Measurements from ENCODE around the gene XPC.

XPC gene

GRCh38 chr3:14174483-14174882 is 3.9 kb downstream of the XPC start:
- H3K4me3 ChIP-seq (ENCODE audit: low read depth, low read length): no peak overlapping the region

GRCh38 chr3:14172496-14172895 is 5.9 kb downstream of the XPC start:
- no peak overlapping the region for H3K4me3 ChIP-seq (ENCODE audit: low read depth, low read length)

DNA sequence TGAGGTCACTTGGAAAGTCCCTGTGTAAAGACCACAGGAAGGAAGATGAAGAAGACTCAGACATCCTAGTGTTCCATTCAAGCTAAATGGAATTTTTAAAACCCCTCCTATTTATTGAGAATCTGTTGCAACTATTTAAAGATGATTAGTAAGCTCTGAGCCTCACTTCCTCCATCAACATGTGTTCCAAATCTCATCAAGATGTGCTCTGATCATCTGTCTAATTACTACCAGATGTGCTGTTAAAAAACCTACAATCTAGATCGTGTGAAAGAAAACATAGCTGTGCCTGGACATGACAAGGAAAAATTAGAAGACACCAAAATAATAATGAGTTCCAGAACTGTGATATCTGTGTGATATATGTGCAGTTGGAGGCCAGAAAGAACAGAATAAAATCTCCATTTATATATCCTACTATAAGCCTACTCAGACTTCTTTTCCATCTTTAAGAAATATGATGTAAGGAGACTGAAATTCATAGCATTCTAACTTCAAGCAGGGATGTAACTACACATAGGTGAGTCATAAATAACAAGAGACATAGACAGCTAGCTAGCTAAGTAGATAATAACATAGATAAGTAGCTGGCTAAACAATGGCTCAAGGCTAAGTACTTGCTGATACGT is 7.8 kb downstream of the XPC start:
- no peak overlapping the region for H3K4me3 ChIP-seq (ENCODE audit: low read depth, low read length)

DNA sequence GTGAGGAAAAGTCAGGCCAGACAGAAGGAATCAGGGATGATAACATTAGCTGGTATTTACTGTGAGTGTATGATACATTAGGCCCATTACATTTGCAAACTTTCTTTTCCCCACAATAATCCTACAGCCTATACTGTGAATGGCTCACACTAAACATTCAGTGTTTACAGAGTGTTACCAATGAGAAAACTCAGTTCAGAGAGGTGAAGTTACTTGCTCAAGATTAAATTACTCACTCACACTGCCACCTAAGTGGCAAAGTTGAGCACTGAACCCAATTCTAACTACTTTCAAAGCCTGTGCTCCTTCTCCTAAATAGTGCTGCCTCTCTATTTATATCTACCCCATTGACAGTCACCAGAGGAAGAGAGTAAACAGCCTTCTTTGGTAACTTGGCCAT is 8.5 kb downstream of the XPC start:
- no peak overlapping the region for H3K4me3 ChIP-seq (ENCODE audit: low read depth, low read length)

DNA sequence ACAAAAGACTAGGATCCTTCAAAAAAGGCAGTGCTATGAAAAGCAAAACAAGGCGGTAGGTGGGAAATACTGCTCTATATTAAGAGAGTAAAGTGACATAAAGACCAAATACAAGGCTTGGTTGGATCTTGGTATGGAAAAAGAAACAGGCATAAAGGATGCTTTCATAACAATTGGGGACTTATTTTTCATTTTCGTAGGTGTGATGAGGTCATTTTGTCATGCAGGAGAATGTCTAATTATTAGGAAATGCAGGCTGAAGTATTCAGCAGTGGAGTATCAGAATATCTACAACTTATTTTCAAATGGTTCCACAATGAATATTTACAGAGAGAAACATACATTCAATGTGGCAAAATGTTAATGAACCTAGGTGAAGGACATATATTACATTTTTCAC is 9.0 kb downstream of the XPC start:
- no peak overlapping the region for H3K4me3 ChIP-seq (ENCODE audit: low read depth, low read length)

- no peak overlapping the region for H3K4me3 ChIP-seq (ENCODE audit: low read depth, low read length)
Measured at GRCh38 chr3:14166877-14167603, 11.4 kb downstream of the XPC start.

- H3K4me3 ChIP-seq (ENCODE audit: low read depth, low read length): no peak overlapping the region
Measured at GRCh38 chr3:14162178-14162577, 16.2 kb downstream of the XPC start.

- no peak overlapping the region for H3K4me3 ChIP-seq (ENCODE audit: low read depth, low read length)
Measured at GRCh38 chr3:14161282-14161681, 17.1 kb downstream of the XPC start.

DNA sequence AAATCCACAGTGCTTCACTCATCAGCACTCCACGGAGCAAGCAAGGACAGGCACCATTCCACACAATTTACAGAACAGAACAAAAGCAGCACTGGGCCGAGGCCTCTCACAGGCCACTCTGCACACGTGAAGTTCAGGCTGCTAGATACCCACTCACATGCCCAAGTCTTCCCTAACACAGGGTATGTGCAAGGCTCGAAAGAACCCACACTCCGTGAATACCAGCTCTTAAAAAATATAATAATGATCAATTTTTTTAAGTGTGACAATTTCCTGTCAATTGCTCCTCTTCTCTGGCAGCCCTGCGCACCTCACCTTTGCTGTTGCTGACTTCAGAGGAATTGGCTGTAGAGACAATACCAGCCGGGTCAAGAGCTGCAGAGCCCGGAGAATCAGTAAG is 19.0 kb downstream of the XPC start:
- H3K4me3 ChIP-seq (ENCODE audit: low read depth, low read length): no peak overlapping the region

DNA sequence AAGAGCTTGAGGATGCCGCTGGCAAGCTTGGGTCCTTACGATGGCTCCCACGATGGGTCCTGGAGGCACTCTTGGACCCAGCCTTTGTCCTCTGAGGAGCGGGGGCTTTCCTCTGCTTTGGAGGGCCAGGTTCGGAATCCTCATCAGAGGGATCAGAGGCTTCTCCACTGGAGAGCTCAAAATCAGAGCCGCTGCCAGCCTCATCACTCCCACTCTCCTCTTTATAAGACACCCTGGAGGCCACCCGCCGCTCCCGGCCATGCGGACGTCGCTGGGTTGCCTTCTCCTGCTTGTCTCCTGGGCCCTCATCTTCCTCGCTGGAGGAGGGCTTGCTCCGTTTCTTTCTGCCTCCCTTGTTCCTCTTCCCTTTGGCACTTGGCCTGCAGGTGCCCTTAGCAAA is 20.0 kb downstream of the XPC start:
- no peak overlapping the region for H3K4me3 ChIP-seq (ENCODE audit: low read depth, low read length)

DNA sequence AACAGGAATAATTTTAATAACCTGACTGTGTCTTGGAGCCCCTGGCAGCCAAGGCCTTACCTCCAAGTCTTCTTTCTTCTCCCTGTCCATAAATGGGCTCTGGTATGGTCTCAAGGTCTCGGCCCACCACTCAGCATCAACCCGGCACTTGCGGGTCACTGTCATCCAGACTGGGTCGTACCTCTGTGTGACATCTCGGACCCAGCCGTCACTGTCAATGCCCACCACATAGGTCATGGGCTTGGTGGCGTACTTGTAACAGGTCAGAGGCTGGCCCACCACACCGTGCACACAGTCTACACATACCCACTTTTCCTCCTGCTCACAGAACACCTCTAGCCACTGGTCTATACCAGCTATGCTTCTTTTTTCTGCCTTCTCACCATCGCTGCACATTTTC is 20.4 kb downstream of the XPC start:
- H3K4me3 ChIP-seq (ENCODE audit: low read depth, low read length): no peak overlapping the region

DNA sequence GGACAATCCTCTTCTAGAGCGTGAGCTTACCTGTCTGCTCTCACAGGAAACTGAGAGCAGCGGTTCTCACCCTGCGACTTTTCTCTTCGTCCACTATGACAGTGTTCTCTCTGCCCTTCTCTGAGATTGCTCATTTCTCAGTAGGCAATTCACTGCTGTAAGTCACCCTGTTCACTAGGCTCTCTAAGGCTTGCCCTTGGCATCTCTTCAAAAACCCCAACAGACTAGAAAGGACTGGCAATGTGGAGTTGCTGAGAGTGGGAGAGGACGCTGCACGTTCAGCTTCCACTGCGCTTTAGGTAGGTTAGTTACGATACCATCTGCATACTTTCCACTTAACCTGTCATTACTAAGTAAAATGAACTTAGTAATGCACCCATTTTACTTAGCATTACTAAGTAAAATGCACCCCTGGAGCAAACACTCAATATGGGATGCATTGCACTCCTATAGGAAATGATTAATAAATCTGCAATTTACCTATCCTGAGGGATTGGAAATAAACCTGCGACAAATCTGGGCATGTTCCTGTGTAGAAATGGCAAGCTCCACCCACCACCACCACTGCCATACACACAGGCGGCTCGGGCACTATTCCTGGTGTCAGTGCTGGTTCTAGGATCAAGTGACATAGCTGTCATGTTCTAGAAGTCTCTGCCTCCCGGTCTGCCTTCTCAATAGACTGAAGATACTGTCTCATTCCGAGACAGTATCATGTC is 21.4 kb downstream of the XPC start:
- no peak overlapping the region for H3K4me3 ChIP-seq (ENCODE audit: low read depth, low read length)

DNA sequence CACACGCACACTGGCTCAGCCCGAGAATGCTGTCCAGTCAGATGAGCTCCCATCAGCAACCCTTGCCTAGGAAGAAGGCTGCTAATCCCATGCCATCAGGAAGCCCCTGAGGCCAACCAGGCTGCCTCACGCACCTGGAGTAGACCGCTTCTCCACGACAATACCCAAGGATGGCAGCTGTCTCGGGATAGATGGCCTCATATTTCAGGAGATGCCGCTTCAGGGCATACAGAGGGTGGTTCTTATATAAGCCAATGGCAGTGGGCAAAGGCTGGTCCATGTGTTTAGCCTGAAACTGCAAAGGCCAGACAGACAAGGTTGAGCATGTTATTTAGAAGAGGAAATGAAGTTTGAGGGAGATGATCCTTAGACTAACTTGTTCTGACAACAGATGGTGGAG is 22.2 kb downstream of the XPC start:
- no peak overlapping the region for H3K4me3 ChIP-seq (ENCODE audit: low read depth, low read length)

GRCh38 chr3:14154895-14155440 is 23.4 kb downstream of the XPC start:
- H3K4me3 ChIP-seq (ENCODE audit: low read depth, low read length): no peak overlapping the region

GRCh38 chr3:14154276-14154675 is 24.1 kb downstream of the XPC start:
- H3K4me3 ChIP-seq (ENCODE audit: low read depth, low read length): no peak overlapping the region

GRCh38 chr3:14153663-14154062 is 24.7 kb downstream of the XPC start:
- H3K4me3 ChIP-seq (ENCODE audit: low read depth, low read length): no peak overlapping the region

- H3K4me3 ChIP-seq (ENCODE audit: low read depth, low read length): no peak overlapping the region
Measured at GRCh38 chr3:14152963-14153355, 25.4 kb downstream of the XPC start.

DNA sequence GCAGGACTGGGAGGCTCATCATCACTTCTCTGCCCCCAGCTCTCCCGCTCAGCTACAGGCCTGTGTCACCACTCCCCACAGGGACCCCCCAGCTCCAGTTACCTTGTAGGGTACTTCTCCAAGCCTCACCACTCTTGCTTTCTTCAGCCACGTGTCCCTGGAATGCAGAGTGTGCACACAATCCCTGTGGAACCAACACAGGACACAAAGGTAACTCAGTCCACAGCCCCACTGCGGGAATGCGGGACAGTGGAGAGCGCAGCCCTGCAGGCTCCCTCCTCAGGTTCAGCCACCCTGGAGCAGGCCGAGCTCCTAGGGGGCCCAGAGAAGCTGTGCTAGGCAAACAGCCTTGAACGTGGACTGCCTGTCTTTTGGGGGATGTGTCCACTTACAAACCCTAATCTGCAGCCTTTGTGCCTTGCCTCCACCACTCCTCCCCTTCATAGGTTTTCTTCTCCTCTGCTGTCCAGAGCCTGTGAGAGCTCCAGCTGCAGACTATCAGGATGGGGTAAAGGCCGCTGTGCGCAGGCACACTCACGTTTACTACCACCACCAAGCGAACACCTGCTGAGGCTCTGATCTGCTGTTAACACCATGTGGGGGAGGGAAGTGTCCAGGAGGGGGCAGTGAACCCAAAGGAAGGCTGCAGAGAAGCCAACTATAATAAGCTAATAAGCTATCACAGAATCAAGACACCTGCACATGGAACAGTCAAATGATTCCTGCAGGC is 26.0 kb downstream of the XPC start:
- no peak overlapping the region for H3K4me3 ChIP-seq (ENCODE audit: low read depth, low read length)

GRCh38 chr3:14151471-14152083 is 26.8 kb downstream of the XPC start:
- no peak overlapping the region for H3K4me3 ChIP-seq (ENCODE audit: low read depth, low read length)

GRCh38 chr3:14150491-14151230 is 27.7 kb downstream of the XPC start:
- no peak overlapping the region for H3K4me3 ChIP-seq (ENCODE audit: low read depth, low read length)
